OCI-LY1 (cell line): ENCODE results near the gene SCTR.

ENCODE experiments used
- EZH2 ChIP-seq: fragments of 200-600 bp; sonication (generic), shearing (Covaris generic); IDR thresholded peaks from 2 replicates; pipeline ENCODE4 v1.8.0; 2017; ENCODE audit warnings: borderline replicate concordance, mixed run types, mild to moderate bottlenecking, antibody characterized with exemption, low read length, moderate library complexity, mixed read lengths
- TF ChIP-seq, protein P1 (sequence below): fragments of 200-600 bp; sonication (generic), shearing (Covaris generic); IDR thresholded peaks from 2 replicates; pipeline ENCODE4 v1.5.1; 2017; ENCODE audit warnings: mild to moderate bottlenecking, antibody characterized with exemption, low read length, moderate library complexity, mixed read lengths

- TF ChIP-seq, protein P1, sequence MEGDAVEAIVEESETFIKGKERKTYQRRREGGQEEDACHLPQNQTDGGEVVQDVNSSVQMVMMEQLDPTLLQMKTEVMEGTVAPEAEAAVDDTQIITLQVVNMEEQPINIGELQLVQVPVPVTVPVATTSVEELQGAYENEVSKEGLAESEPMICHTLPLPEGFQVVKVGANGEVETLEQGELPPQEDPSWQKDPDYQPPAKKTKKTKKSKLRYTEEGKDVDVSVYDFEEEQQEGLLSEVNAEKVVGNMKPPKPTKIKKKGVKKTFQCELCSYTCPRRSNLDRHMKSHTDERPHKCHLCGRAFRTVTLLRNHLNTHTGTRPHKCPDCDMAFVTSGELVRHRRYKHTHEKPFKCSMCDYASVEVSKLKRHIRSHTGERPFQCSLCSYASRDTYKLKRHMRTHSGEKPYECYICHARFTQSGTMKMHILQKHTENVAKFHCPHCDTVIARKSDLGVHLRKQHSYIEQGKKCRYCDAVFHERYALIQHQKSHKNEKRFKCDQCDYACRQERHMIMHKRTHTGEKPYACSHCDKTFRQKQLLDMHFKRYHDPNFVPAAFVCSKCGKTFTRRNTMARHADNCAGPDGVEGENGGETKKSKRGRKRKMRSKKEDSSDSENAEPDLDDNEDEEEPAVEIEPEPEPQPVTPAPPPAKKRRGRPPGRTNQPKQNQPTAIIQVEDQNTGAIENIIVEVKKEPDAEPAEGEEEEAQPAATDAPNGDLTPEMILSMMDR: no peak
- TF ChIP-seq EZH2: no peak
Measured at GRCh38 chr2:119464981-119465380, 59.3 kb downstream of the SCTR start.
